Glomerular visceral epithelial cell (primary cell): ENCODE measurements around the gene HECW1.
A peak's percentile ranks its signal among the peaks of the same experiment; 100 is the strongest.

Source experiments
- DNase-seq: peaks from one replicate; pipeline ENCODE4 v3.0.0-alpha.2; 2016; ENCODE audit errors: extremely low spot score

Gene HECW1

GRCh38 chr7:43431020-43431595 is 318.7 kb downstream of the HECW1 start:
- no peak for DNase-seq

DNA sequence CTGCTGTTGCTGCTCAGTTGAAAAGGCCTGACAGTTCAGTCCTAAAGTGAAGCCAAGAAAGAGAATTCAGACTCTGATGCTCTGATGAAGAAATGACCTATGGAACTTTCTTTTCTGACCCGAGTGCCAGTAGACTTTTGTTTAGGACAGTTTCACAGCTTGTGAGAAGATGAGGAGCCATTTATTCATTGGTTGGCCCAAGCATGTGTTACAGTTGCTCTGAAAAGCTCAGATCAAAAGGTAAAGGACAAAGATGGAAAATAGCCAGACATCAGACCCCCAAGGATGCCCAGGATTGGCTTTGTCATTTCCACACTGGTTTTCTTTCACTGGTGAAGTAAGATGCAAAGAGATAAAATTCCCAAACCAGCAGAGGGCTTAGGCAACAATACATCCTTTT is 321.2 kb downstream of the HECW1 start:
- DNase-seq = no peak

DNA sequence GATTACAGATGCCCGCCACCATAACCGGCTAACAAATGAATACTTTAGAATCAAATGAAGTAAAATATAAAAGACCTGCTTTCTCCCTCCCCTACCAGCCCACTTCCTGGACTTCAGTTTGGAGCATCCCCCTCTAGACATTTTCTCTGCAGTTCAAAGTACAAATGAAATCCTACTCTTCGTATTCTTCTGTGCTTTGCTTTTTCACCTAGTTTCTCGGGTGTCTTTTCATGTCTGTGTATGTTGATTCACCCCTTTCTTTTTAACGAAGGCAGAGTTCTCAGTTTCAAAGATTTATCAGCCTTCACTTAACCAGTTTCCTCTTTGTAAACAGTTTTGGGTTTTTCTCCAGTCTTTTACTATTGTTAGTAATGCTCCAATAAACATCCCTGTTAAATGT is 324.6 kb downstream of the HECW1 start:
- no peak for DNase-seq

DNA sequence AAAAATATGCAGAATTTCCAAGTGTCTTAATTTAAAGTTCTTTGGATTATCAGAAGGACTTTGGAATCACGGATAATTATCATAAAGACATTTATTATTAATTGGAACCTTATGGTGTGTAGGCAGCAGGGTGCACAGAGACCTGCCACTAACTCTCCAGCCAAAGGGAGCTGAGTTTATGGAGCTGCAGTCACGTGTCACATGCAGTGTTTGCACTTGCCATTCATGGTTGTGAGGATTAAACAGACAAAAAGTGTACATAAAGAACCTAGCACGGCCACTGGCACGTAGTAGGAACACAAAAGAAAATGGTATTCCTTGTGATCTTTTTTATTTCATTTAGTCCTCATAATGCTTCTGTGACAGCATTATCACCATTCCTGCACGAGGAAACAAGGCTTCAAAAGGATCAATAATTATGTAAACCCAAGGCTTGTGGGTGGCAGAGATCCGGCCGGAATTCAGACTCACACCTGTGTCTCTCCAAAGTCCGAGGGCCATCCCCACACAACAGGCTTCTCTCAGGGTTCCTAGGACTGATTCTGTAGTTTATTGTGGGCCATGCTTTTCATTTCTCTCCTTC is 326.5 kb downstream of the HECW1 start:
- no peak for DNase-seq

- peak; percentile 45 for DNase-seq
These were observed 327.4 kb downstream of the HECW1 start for GRCh38 chr7:43439631-43440401.

DNA sequence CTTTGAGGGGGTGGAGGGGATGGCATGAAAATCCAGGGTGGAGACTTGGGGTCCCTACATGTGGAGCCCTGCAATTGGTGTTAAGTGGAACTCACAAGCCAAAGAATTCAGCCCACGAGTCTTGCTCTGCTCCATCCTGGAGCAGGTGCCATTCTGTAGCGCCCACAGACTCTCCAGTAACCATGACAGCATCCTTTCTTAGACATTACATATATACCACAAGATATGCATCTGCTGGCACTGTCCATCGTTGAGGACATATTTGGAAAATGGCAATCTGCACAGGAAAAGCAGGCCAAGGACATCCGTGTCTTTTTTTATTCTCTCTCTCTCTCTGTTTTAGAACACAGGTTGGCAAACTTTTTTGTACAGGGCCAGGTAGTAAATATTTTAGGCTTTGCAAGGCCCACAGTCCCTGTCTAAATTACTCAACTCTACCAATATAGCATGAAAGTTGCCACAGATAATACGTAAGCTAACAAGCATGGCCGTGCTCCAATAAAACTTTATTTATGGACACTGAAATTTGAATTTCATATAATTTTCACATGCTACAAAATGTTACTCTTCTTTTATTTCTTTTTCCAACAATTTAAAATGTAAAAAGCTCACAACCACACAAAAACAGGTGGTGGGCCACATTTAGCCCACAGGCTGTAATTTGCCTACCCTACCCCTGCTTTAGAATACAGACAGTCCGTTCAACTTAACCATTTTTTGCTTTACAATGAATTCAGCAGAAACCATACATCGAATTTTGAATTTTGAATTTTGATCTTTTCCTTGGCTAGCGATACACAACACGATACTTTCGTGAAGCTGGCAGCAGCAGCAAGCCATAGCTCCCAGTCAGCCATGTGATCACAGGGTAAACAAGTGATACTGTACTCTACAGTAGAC is 329.0 kb downstream of the HECW1 start:
- DNase-seq = no peak

GRCh38 chr7:43443381-43443780 is 330.9 kb downstream of the HECW1 start:
- no peak for DNase-seq

- no peak for DNase-seq
These were observed 332.5 kb downstream of the HECW1 start for GRCh38 chr7:43444711-43445578.

GRCh38 chr7:43449577-43449976 is 337.1 kb downstream of the HECW1 start:
- DNase-seq = no peak

DNA sequence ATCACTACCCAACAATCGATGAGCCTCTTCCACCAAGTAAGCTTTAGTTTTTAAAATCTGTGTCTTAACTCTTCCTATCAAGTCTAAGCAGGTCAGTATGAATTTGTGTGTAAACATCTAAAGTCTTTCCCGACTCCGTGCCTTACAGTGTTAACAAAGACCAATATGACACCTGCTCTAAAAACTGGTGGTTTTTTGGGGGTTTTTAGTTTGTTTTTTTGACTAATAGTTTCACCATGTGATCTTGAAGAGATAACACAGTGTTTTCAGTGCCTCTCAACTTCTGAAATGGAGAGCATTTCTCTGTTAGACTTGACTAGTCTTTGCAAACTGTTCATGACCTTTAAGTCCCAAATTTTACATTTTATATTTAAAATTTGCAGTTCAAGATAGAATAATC is 338.4 kb downstream of the HECW1 start:
- no peak for DNase-seq

DNA sequence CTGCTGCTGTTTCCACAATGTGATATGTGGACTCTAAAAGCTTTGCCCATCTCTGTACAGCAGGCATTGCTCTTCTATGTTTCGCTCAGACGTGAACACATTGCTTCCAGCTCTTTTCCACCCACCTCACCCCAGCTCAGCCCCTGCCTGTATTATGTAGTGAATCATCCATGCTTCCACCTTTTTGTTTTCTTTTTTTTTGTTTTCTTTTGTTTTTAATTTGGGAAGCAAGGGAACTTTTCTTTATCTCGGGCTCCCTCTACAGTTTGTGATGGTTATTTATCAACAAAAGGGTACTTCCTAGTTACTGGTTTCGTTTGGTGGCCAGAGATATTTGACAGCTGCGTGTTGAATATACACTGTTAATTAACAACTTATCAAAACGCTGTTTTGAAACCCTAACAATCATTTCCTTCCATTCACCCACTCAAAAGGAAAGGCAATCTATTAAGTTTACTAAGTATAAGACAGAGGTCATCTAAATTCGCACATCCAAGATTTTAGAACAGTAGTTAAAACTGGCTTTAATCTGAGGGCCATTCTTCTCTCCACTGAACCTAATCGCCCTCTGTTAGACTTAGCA is 342.6 kb downstream of the HECW1 start:
- DNase-seq = peak; percentile 47

- DNase-seq = no peak
These were observed 343.8 kb downstream of the HECW1 start for GRCh38 chr7:43456200-43456599.

DNA sequence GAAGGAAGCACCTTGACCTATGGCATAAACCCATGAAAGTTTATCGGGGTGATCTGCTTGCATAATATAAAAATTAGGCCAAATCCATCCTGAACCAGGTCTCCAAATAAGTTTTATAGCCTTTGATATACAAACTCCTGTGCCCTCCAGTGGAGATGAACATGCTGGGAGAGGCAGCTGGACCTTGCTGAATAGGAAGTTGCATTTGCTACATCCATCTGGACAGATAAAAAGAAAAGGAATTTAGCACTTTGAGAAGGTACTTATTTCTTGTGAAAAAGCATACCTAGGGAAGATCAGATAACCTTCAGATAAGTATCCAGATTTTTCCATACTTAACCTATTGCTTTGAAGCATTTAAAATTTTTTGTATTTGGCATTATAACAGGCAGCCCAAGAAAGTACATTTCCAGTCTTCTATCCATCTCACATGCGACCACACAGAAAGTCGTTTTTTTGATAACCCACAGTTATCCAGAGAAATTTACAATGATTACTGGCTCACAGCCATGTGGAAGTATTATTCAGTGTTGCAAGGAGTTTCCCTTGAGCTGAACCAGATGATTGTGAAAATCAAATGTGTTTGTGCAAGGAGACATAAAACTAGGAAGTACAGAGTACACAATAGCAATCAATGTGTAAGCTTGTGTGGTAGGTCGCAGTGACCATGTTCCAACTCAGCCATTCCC is 346.0 kb downstream of the HECW1 start:
- DNase-seq = no peak

- no peak for DNase-seq
These were observed 346.5 kb downstream of the HECW1 start for GRCh38 chr7:43459019-43459337.

DNA sequence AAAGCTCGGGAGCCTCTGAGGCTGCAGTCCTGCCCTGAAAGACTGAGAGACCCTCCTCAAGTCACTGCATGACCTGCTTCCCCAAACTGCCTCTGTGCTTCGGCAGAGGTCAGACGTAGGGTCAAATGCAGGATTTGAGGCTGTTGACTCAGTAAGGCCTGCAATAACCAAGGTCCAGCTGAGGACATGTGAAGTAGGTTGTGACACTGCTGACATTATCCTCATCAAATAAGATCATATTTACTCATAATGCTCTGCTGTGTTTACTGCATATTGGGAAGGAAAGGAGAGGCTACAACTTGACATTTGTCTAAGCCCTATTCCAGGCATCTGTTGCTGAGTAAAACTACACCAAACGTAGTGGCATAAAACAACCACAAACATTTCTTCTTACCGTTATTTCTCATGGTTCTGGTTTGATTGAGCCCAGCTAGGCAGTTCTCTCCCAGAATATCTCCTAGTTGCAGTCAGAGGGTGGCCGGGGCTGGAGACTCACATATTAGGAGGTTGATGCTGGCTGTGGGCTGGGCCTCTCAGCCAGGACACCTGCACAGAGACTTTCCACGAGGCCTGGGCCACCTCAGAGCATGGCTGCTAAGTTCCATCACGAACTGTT is 348.4 kb downstream of the HECW1 start:
- DNase-seq = no peak

- DNase-seq = no peak
These were observed 349.0 kb downstream of the HECW1 start for GRCh38 chr7:43461349-43462024.

DNA sequence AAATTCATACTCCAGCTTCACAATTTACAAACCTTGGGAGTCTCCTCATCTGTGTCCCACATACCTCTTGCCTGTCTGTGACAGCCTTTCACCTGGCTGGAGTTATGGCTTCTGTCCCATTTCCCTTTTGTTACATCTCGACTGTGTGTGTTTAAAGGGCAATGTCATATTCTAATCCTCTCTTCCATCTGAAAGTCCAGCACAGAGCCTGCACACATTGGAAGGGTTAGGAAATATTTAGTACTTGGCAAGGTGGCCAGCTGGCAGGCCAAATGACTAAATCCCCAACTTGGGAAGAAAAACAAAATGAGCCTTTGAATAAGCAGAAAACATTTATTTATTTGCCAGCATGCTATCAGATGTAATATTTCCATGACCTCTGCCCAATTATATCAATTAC is 350.4 kb downstream of the HECW1 start:
- DNase-seq = no peak

GRCh38 chr7:43463401-43463980 is 351.0 kb downstream of the HECW1 start:
- no peak for DNase-seq
